ENCODE data around the gene PRSS21. TPM values are rescaled to one million over a fixed set of nuclear protein-coding genes. Genes with fewer than 3 reads are reported as not detected.

PRSS21 gene
- total and polyA plus RNA-seq, 4 donors, result 0.18 to 1.0 (median 0.26) TPM; not detected in 1

DNA sequence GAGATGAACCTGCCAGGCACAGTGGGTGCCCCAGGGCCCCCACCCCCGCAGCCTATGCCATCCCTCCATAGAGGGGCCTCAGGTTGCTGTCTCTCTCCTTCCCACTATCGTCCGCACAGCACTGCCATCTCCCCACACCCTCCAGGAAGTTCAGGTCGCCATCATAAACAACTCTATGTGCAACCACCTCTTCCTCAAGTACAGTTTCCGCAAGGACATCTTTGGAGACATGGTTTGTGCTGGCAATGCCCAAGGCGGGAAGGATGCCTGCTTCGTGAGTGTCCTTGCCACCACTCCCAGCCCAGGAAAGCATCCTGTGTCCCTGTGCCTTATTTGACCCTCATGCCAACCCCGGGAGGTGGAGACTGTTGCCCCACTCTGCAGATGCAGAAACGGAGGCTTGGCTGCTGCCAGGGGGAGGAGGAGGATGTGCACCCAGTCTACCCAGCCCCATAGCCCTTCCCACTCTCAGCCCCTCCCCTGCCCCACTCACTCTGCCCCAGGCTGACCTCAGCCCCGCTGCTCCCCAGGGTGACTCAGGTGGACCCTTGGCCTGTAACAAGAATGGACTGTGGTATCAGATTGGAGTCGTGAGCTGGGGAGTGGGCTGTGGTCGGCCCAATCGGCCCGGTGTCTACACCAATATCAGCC lies 3.9 kb downstream of the PRSS21 start:
- H3K4me1 ChIP-seq (ENCODE audit: control insufficient read depth in 4 of 4, insufficient read depth in 4 of 4, low read length in 3 of 4), result no peaks in the 10 kb centered on the region
- WGBS, result 72% methylated on average over 14 of the region's 14 CpGs

DNA sequence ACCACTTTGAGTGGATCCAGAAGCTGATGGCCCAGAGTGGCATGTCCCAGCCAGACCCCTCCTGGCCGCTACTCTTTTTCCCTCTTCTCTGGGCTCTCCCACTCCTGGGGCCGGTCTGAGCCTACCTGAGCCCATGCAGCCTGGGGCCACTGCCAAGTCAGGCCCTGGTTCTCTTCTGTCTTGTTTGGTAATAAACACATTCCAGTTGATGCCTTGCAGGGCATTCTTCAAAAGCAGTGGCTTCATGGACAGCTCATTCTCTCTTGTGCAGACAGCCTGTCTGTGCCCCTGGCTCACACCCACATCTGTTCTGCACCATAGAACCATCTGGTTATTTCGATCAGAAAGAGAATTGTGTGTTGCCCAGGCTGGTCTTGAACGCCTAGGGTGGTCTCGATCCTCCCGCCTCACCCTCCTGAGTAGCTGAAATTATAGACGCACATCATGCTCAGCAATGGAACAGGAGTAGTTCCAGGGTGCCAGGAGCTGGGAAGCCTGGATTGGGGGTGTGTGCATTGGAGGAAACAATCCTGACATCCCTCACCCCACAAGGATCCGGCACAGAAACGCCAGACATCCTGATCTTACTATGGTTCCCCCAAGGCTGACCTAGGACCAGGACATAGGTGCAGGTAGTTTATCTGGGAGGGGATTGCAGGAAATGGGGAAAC lies 4.6 kb downstream of the PRSS21 start:
- no peaks in the 10 kb centered on the region for H3K4me1 ChIP-seq (ENCODE audit: control insufficient read depth in 4 of 4, insufficient read depth in 4 of 4, low read length in 3 of 4)
- DNase-seq (ENCODE audit: low spot score), result no peak
- no peaks in the 10 kb centered on the region for H3K36me3 ChIP-seq (ENCODE audit: control insufficient read depth in 4 of 4, insufficient read depth in 3 of 4, low read depth in 1 of 4, low read length in 3 of 4)
- H3K27me3 ChIP-seq (ENCODE audit: control insufficient read depth in 4 of 4, insufficient read depth in 4 of 4, low read length in 3 of 4), result peaks cover 0 to 3% (median 0%) of the 10 kb centered on the region in 4 donors
- no peak overlapping the region for H3K4me3 ChIP-seq (ENCODE audit: low read depth in 1 of 3, low read length in 3 of 3)
- H3K9me3 ChIP-seq (ENCODE audit: control insufficient read depth in 4 of 4, low read length in 3 of 4), result no peaks in the 10 kb centered on the region
- WGBS, result 76% methylated on average over 9 of the region's 9 CpGs
- no peak overlapping the region for H3K27ac ChIP-seq (ENCODE audit: low read depth in 1 of 2, low read length in 2 of 2)
- H3K9ac ChIP-seq (ENCODE audit: low read depth in 1 of 2, low read length in 2 of 2), result no peak overlapping the region
- TF ChIP-seq TAF1 (conservative IDR thresholded peaks at IDR 0.05), result no peak
- TF ChIP-seq EGR1 (IDR thresholded peaks at IDR 0.05; ENCODE audit: low read depth in 2 of 2), result no peak
- TF ChIP-seq YY1 (IDR thresholded peaks at IDR 0.05), result no peak
- no peak for TF ChIP-seq FOXA1 (IDR thresholded peaks at IDR 0.05)
- TF ChIP-seq RXRA (IDR thresholded peaks at IDR 0.05), result no peak
- TF ChIP-seq FOXA2 (IDR thresholded peaks at IDR 0.05), result no peak
- TF ChIP-seq JUND (IDR thresholded peaks at IDR 0.05), result no peak
- TF ChIP-seq NR2F2 (IDR thresholded peaks at IDR 0.05), result no peak
- TF ChIP-seq, protein P1, sequence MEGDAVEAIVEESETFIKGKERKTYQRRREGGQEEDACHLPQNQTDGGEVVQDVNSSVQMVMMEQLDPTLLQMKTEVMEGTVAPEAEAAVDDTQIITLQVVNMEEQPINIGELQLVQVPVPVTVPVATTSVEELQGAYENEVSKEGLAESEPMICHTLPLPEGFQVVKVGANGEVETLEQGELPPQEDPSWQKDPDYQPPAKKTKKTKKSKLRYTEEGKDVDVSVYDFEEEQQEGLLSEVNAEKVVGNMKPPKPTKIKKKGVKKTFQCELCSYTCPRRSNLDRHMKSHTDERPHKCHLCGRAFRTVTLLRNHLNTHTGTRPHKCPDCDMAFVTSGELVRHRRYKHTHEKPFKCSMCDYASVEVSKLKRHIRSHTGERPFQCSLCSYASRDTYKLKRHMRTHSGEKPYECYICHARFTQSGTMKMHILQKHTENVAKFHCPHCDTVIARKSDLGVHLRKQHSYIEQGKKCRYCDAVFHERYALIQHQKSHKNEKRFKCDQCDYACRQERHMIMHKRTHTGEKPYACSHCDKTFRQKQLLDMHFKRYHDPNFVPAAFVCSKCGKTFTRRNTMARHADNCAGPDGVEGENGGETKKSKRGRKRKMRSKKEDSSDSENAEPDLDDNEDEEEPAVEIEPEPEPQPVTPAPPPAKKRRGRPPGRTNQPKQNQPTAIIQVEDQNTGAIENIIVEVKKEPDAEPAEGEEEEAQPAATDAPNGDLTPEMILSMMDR (IDR thresholded peaks at IDR 0.05; ENCODE audit: low read depth, low read length, missing input control), result no peak
- TF ChIP-seq, protein P2, sequence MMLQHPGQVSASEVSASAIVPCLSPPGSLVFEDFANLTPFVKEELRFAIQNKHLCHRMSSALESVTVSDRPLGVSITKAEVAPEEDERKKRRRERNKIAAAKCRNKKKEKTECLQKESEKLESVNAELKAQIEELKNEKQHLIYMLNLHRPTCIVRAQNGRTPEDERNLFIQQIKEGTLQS (IDR thresholded peaks at IDR 0.05), result no peak

More for the DNA sequence above, 3.9 kb downstream of the PRSS21 start:
- no peak for DNase-seq (ENCODE audit: low spot score)
- no peak for TF ChIP-seq HNF4G (IDR thresholded peaks at IDR 0.05)
- TF ChIP-seq FOXA2 (IDR thresholded peaks at IDR 0.05), result no peak
- TF ChIP-seq, protein P3, sequence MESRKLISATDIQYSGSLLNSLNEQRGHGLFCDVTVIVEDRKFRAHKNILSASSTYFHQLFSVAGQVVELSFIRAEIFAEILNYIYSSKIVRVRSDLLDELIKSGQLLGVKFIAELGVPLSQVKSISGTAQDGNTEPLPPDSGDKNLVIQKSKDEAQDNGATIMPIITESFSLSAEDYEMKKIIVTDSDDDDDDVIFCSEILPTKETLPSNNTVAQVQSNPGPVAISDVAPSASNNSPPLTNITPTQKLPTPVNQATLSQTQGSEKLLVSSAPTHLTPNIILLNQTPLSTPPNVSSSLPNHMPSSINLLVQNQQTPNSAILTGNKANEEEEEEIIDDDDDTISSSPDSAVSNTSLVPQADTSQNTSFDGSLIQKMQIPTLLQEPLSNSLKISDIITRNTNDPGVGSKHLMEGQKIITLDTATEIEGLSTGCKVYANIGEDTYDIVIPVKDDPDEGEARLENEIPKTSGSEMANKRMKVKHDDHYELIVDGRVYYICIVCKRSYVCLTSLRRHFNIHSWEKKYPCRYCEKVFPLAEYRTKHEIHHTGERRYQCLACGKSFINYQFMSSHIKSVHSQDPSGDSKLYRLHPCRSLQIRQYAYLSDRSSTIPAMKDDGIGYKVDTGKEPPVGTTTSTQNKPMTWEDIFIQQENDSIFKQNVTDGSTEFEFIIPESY (IDR thresholded peaks at IDR 0.05), result no peak
- TF ChIP-seq GABPA (IDR thresholded peaks at IDR 0.05 in 1 of 2, conservative IDR thresholded peaks at IDR 0.05 in 1 of 2), result no peak
- no peak for TF ChIP-seq RAD21 (IDR thresholded peaks at IDR 0.05)
- no peak for TF ChIP-seq HNF4A (conservative IDR thresholded peaks at IDR 0.05)
- no peak for TF ChIP-seq RXRA (IDR thresholded peaks at IDR 0.05)
- TF ChIP-seq NR2F2 (IDR thresholded peaks at IDR 0.05), result no peak
- TF ChIP-seq JUND (IDR thresholded peaks at IDR 0.05), result no peak
- no peak for TF ChIP-seq YY1 (IDR thresholded peaks at IDR 0.05)
- no peak for TF ChIP-seq EGR1 (IDR thresholded peaks at IDR 0.05; ENCODE audit: low read depth in 2 of 2)
- TF ChIP-seq, protein P2 (IDR thresholded peaks at IDR 0.05), result no peak
- TF ChIP-seq, protein P4, sequence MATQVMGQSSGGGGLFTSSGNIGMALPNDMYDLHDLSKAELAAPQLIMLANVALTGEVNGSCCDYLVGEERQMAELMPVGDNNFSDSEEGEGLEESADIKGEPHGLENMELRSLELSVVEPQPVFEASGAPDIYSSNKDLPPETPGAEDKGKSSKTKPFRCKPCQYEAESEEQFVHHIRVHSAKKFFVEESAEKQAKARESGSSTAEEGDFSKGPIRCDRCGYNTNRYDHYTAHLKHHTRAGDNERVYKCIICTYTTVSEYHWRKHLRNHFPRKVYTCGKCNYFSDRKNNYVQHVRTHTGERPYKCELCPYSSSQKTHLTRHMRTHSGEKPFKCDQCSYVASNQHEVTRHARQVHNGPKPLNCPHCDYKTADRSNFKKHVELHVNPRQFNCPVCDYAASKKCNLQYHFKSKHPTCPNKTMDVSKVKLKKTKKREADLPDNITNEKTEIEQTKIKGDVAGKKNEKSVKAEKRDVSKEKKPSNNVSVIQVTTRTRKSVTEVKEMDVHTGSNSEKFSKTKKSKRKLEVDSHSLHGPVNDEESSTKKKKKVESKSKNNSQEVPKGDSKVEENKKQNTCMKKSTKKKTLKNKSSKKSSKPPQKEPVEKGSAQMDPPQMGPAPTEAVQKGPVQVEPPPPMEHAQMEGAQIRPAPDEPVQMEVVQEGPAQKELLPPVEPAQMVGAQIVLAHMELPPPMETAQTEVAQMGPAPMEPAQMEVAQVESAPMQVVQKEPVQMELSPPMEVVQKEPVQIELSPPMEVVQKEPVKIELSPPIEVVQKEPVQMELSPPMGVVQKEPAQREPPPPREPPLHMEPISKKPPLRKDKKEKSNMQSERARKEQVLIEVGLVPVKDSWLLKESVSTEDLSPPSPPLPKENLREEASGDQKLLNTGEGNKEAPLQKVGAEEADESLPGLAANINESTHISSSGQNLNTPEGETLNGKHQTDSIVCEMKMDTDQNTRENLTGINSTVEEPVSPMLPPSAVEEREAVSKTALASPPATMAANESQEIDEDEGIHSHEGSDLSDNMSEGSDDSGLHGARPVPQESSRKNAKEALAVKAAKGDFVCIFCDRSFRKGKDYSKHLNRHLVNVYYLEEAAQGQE (IDR thresholded peaks at IDR 0.05), result no peak
- TF ChIP-seq, protein P5, sequence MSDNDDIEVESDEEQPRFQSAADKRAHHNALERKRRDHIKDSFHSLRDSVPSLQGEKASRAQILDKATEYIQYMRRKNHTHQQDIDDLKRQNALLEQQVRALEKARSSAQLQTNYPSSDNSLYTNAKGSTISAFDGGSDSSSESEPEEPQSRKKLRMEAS (IDR thresholded peaks at IDR 0.05), result no peak
- TF ChIP-seq SP1 (IDR thresholded peaks at IDR 0.05), result no peak
- no peak for TF ChIP-seq FOXA1 (IDR thresholded peaks at IDR 0.05)
- no peak overlapping the region for H3K4me3 ChIP-seq (ENCODE audit: low read depth in 1 of 3, low read length in 3 of 3)
- no peaks in the 10 kb centered on the region for H3K36me3 ChIP-seq (ENCODE audit: control insufficient read depth in 4 of 4, insufficient read depth in 3 of 4, low read depth in 1 of 4, low read length in 3 of 4)
- H3K27me3 ChIP-seq (ENCODE audit: control insufficient read depth in 4 of 4, insufficient read depth in 4 of 4, low read length in 3 of 4), result peaks cover 0 to 3% (median 0%) of the 10 kb centered on the region in 4 donors
- no peak overlapping the region for H3K9ac ChIP-seq (ENCODE audit: low read depth in 1 of 2, low read length in 2 of 2)
- H3K27ac ChIP-seq (ENCODE audit: low read depth in 1 of 2, low read length in 2 of 2), result no peak overlapping the region
- no peaks in the 10 kb centered on the region for H3K9me3 ChIP-seq (ENCODE audit: control insufficient read depth in 4 of 4, low read length in 3 of 4)

Measured in liver (tissue), 9 donors.